Activated CD4-positive, CD25-positive, alpha-beta regulatory T cell (primary cell): Measurements from ENCODE around the gene CWC27.

Experiments used
- DNase-seq, 4 experiments: peaks; one replicate each; lab custom pipeline; 2025; lab: John Stamatoyannopoulos, UW

CWC27 gene

GRCh38 chr5:65035211-65036206, 266.8 kb downstream of the CWC27 start:
- DNase-seq, result peak; percentile 45 to 55 (median 48)

- DNase-seq, result no peak
Measured at GRCh38 chr5:65037831-65038815, 269.4 kb downstream of the CWC27 start.

GRCh38 chr5:65041296-65042158, 272.8 kb downstream of the CWC27 start:
- DNase-seq, result no peak

GRCh38 chr5:65043843-65044359, 275.2 kb downstream of the CWC27 start:
- no peak for DNase-seq

GRCh38 chr5:65047225-65047624, 278.5 kb downstream of the CWC27 start:
- no peak for DNase-seq

- no peak for DNase-seq
Measured at GRCh38 chr5:65047948-65048690, 279.4 kb downstream of the CWC27 start.

- no peak for DNase-seq
Measured at GRCh38 chr5:65050140-65050539, 281.4 kb downstream of the CWC27 start.

GRCh38 chr5:65050826-65051498, 282.2 kb downstream of the CWC27 start:
- DNase-seq, result no peak

GRCh38 chr5:65055938-65056337, 287.2 kb downstream of the CWC27 start:
- no peak for DNase-seq

GRCh38 chr5:65059681-65060598, 291.2 kb downstream of the CWC27 start:
- no peak for DNase-seq

GRCh38 chr5:65061250-65061973, 292.7 kb downstream of the CWC27 start:
- DNase-seq, result no peak

GRCh38 chr5:65061974-65062353, 293.2 kb downstream of the CWC27 start:
- no peak for DNase-seq

GRCh38 chr5:65062469-65063083, 293.8 kb downstream of the CWC27 start:
- DNase-seq, result no peak

- no peak for DNase-seq
Measured at GRCh38 chr5:65065001-65065511, 296.3 kb downstream of the CWC27 start.

- DNase-seq, result no peak
Measured at GRCh38 chr5:65066387-65067146, 297.8 kb downstream of the CWC27 start.

- DNase-seq, result no peak
Measured at GRCh38 chr5:65067147-65067506, 298.4 kb downstream of the CWC27 start.
